HL-60/S4 treated with phorbol 12-myristate 13-acetate at 8.2 ng/mL for 4 days and 3 days (cell line): ENCODE measurements around the gene C1QTNF2.

Experiments
- in situ Hi-C: fragments of 300-500 bp; cut with MboI; formaldehyde crosslinking; loops from 2 replicates; pipeline ENCODE4 v1.15.0; 2022; ENCODE audit warnings: low sequenced_read_pairs

C1QTNF2 gene

GRCh38 chr5:160375166-160375565 lies 4.7 kb upstream of the C1QTNF2 start:
- in situ Hi-C loops: no loop called here

- in situ Hi-C loops: no loop called here
Observed at GRCh38 chr5:160371294-160371693, 868 bp upstream of the C1QTNF2 start.

- in situ Hi-C loops: no loop called here
Observed at GRCh38 chr5:160370713-160371034, 248 bp upstream of the C1QTNF2 start.

GRCh38 chr5:160367885-160368284 lies 2.5 kb downstream of the C1QTNF2 start:
- in situ Hi-C loops: no loop called here

GRCh38 chr5:160367261-160367660 lies 3.2 kb downstream of the C1QTNF2 start:
- in situ Hi-C loops: no loop called here

- in situ Hi-C loops: no loop called here
Observed at GRCh38 chr5:160366230-160366629, 4.2 kb downstream of the C1QTNF2 start.

GRCh38 chr5:160363660-160364395 lies 6.6 kb downstream of the C1QTNF2 start:
- in situ Hi-C loops: no loop called here

- in situ Hi-C loops: no loop called here
Observed at GRCh38 chr5:160363211-160363610, 7.2 kb downstream of the C1QTNF2 start.

- in situ Hi-C loops: no loop called here
Observed at GRCh38 chr5:160361624-160362228, 8.7 kb downstream of the C1QTNF2 start.

- in situ Hi-C loops: no loop called here
Observed at GRCh38 chr5:160360310-160360709, 10.1 kb downstream of the C1QTNF2 start.

GRCh38 chr5:160359816-160360215 lies 10.6 kb downstream of the C1QTNF2 start:
- in situ Hi-C loops: no loop called here

- in situ Hi-C loops: no loop called here
Observed at GRCh38 chr5:160359242-160359641, 11.2 kb downstream of the C1QTNF2 start.

- in situ Hi-C loops: no loop called here
Observed at GRCh38 chr5:160357861-160358411, 12.5 kb downstream of the C1QTNF2 start.

- in situ Hi-C loops: no loop called here
Observed at GRCh38 chr5:160357394-160357793, 13.0 kb downstream of the C1QTNF2 start.

GRCh38 chr5:160356550-160357347 lies 13.7 kb downstream of the C1QTNF2 start:
- in situ Hi-C loops: no loop called here

GRCh38 chr5:160354666-160355065 lies 15.8 kb downstream of the C1QTNF2 start:
- in situ Hi-C loops: no loop called here

GRCh38 chr5:160353379-160353778 lies 17.0 kb downstream of the C1QTNF2 start:
- in situ Hi-C loops: no loop called here

- in situ Hi-C loops: no loop called here
Observed at GRCh38 chr5:160352308-160352707, 18.1 kb downstream of the C1QTNF2 start.

- in situ Hi-C loops: loop anchor here (25.0 kb wide), 1 partner anchor 288 kb away; no protein-coding TSS in a partner anchor
Observed at GRCh38 chr5:160349935-160350303, 20.5 kb downstream of the C1QTNF2 start.

- in situ Hi-C loops: loop anchor here (25.0 kb wide), 1 partner anchor 287 kb away; no protein-coding TSS in a partner anchor
Observed at GRCh38 chr5:160349249-160349934, 21.0 kb downstream of the C1QTNF2 start.

GRCh38 chr5:160348080-160348479 lies 22.3 kb downstream of the C1QTNF2 start:
- in situ Hi-C loops: loop anchor here (25.0 kb wide), 1 partner anchor 286 kb away; no protein-coding TSS in a partner anchor
